ENCODE measurements around the gene TSR3.

- TF ChIP-seq EZH2phosphoT487 (IDR thresholded peaks at IDR 0.05; ENCODE audit: insufficient read depth, low read depth) = no peak
- no peak for TF ChIP-seq EZH2 (IDR thresholded peaks at IDR 0.05; ENCODE audit: insufficient read depth, poor library complexity, severe bottlenecking)
Observed at GRCh38 chr16:1371054-1371978, 19.6 kb upstream of the TSR3 start.

All from GM23248 (cell line).